DOHH2 (cell line): ENCODE results near the gene STARD13.

ENCODE experiments used
- CTCF ChIP-seq: fragments of 200-600 bp; sonication (generic); IDR thresholded peaks from one replicate; pipeline ENCODE4 v1.5.1; 2014; ENCODE audit warnings: antibody characterized with exemption, mild to moderate bottlenecking, low read depth, low read length; ENCODE audit not compliant: poor library complexity, severe bottlenecking
- EZH2phosphoT487 ChIP-seq: fragments of 200-600 bp; sonication (generic); IDR thresholded peaks from 2 replicates; pipeline ENCODE4 v1.6.1; 2017; ENCODE audit warnings: borderline replicate concordance, mild to moderate bottlenecking, antibody characterized with exemption, low read length, moderate library complexity, mixed read lengths

- TF ChIP-seq CTCF, result no peak
- TF ChIP-seq EZH2phosphoT487, result no peak
Measured at GRCh38 chr13:33169273-33169980, 116.1 kb downstream of the STARD13 start.
